Hematopoietic multipotent progenitor cell treated with erythropoietin and hydrocortisone succinate and interleukin-3 and kit ligand, for 4 days (in vitro differentiated cells): ENCODE measurements around the gene PADI2.
A peak's percentile ranks its signal among the peaks of the same experiment; 100 is the strongest.
"Not testable (repeated sequence)": the region's sequence is repeated elsewhere in the genome, so short reads cannot be mapped to it uniquely, and the experiment has no call there.

Experiments used
- DNase-seq: peaks from one replicate; pipeline ENCODE4 v3.0.0-alpha.2; 2015

The PADI2 gene

GRCh38 chr1:17080085-17080759 lies 39.0 kb downstream of the PADI2 start:
- DNase-seq = no peak

- DNase-seq = no peak
These were observed 40.0 kb downstream of the PADI2 start for GRCh38 chr1:17078991-17079868.

GRCh38 chr1:17075470-17076255 lies 43.6 kb downstream of the PADI2 start:
- DNase-seq = peak; percentile 77

- no peak for DNase-seq
These were observed 47.5 kb downstream of the PADI2 start for GRCh38 chr1:17071794-17072193.

- no peak for DNase-seq
These were observed 49.1 kb downstream of the PADI2 start for GRCh38 chr1:17070163-17070525.

- no peak for DNase-seq
These were observed 49.6 kb downstream of the PADI2 start for GRCh38 chr1:17069452-17070162.

- no peak for DNase-seq
These were observed 50.5 kb downstream of the PADI2 start for GRCh38 chr1:17068789-17069188.

GRCh38 chr1:17067465-17068240 lies 51.6 kb downstream of the PADI2 start:
- no peak for DNase-seq

- DNase-seq = peak; percentile 67
These were observed 52.2 kb downstream of the PADI2 start for GRCh38 chr1:17067069-17067426.

- peak; percentile 74 for DNase-seq
These were observed 52.7 kb downstream of the PADI2 start for GRCh38 chr1:17066361-17067068.

- no peak for DNase-seq
These were observed 53.6 kb downstream of the PADI2 start for GRCh38 chr1:17065666-17066065.

- DNase-seq = not testable (repeated sequence)
These were observed 56.5 kb downstream of the PADI2 start for GRCh38 chr1:17062751-17063150.

GRCh38 chr1:17061892-17062291 lies 57.4 kb downstream of the PADI2 start:
- DNase-seq = no peak

- peak; percentile 30 for DNase-seq
These were observed 57.8 kb downstream of the PADI2 start for GRCh38 chr1:17061486-17061885.

GRCh38 chr1:17060306-17060749 lies 58.9 kb downstream of the PADI2 start:
- DNase-seq = peak; percentile 68

- DNase-seq = peak; percentile 87
These were observed 59.6 kb downstream of the PADI2 start for GRCh38 chr1:17059391-17060305.

- no peak for DNase-seq
These were observed 62.7 kb downstream of the PADI2 start for GRCh38 chr1:17056551-17056950.

- DNase-seq = no peak
These were observed 63.5 kb downstream of the PADI2 start for GRCh38 chr1:17055801-17056200.

- peak; percentile 99 for DNase-seq
These were observed 65.4 kb downstream of the PADI2 start, which contains the start of gene SDHB for GRCh38 chr1:17053685-17054410. Gene SDHB (minus strand): TSS chr1:17054032. CDS start chr1:17054019, 13 bp downstream.
